Parathyroid adenoma (tissue), 2 donors: ENCODE data around the gene NLGN1.
"Not testable (repeated sequence)": the region's sequence is repeated elsewhere in the genome, so short reads cannot be mapped to it uniquely, and the experiment has no call there.

Source experiments
- H2AFZ ChIP-seq: fragments of 300-600 bp; sonication (generic); one replicate; pipeline ENCODE4 v1.7.0; 2017; ENCODE audit warnings: antibody characterized with exemption, mild to moderate bottlenecking
- H3K27ac ChIP-seq: fragments of 300-600 bp; sonication (generic); one replicate; pipeline ENCODE4 v1.7.0; 2017
- H3K27me3 ChIP-seq: fragments of 300-600 bp; sonication (generic); one replicate; pipeline ENCODE4 v1.7.0; 2017; ENCODE audit warnings: low read length; ENCODE audit not compliant: control insufficient read depth, insufficient read depth
- H3K36me3 ChIP-seq: fragments of 300-600 bp; sonication (generic); one replicate; pipeline ENCODE4 v1.7.0; 2017; ENCODE audit warnings: low read length; ENCODE audit not compliant: control insufficient read depth, insufficient read depth
- H3K4me1 ChIP-seq: fragments of 300-600 bp; sonication (generic); one replicate; pipeline ENCODE4 v1.7.0; 2017; ENCODE audit warnings: control low read depth
- H3K4me2 ChIP-seq: fragments of 300-600 bp; sonication (generic); one replicate; pipeline ENCODE4 v1.7.0; 2017; ENCODE audit warnings: low read length
- H3K4me3 ChIP-seq: fragments of 300-600 bp; sonication (generic); one replicate; pipeline ENCODE4 v1.7.0; 2017; ENCODE audit warnings: low read depth, low read length
- H3K79me2 ChIP-seq: fragments of 300-600 bp; sonication (generic); one replicate; pipeline ENCODE4 v1.7.0; 2017; ENCODE audit warnings: control low read depth
- H3K9ac ChIP-seq: fragments of 300-600 bp; sonication (generic); one replicate; pipeline ENCODE4 v1.7.0; 2017; ENCODE audit warnings: mild to moderate bottlenecking
- H3K9me3 ChIP-seq: fragments of 300-600 bp; sonication (generic); one replicate; pipeline ENCODE4 v1.7.0; 2017; ENCODE audit warnings: low read length; ENCODE audit not compliant: control insufficient read depth
- TF ChIP-seq, protein P1 (sequence below): fragments of 300-600 bp; sonication (generic); IDR thresholded peaks from one replicate; pipeline ENCODE4 v1.7.0; 2017; ENCODE audit warnings: antibody characterized with exemption, mild to moderate bottlenecking
- donor health status: primary hyperparathyroidism.

NLGN1 gene

DNA sequence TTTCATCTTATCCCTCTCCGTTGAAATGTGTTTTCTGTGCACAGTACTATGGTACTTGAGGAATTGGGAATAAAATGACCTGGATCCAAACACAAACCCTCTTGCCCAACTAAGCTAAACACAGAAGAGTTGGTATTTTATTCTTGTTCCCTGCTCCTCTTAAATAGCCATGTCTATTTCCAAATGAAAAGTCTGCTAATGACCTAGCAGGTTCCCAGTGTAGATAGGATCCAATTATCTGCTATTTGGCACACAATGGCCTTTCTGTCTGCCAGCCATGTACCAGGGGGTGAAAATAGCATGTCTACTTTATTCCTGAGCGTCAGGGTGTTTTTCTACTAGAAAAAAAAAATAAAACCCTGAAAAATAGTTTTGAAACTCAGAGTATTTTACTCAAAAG is 804.6 kb downstream of the NLGN1 start:
- Histone ChIP-seq H3K27ac (no peak overlapping the region), H3K4me2 (no peak overlapping the region), H3K9me3 (no peaks in the 10 kb centered on the region), H3K36me3 (no peaks in the 10 kb centered on the region), H3K4me1 (no peaks in the 10 kb centered on the region), H2AFZ (no peak overlapping the region), H3K79me2 (no peaks in the 10 kb centered on the region), H3K4me3 (no peak overlapping the region), H3K27me3 (no peaks in the 10 kb centered on the region), H3K9ac (no peak overlapping the region)
- TF ChIP-seq, protein P1, sequence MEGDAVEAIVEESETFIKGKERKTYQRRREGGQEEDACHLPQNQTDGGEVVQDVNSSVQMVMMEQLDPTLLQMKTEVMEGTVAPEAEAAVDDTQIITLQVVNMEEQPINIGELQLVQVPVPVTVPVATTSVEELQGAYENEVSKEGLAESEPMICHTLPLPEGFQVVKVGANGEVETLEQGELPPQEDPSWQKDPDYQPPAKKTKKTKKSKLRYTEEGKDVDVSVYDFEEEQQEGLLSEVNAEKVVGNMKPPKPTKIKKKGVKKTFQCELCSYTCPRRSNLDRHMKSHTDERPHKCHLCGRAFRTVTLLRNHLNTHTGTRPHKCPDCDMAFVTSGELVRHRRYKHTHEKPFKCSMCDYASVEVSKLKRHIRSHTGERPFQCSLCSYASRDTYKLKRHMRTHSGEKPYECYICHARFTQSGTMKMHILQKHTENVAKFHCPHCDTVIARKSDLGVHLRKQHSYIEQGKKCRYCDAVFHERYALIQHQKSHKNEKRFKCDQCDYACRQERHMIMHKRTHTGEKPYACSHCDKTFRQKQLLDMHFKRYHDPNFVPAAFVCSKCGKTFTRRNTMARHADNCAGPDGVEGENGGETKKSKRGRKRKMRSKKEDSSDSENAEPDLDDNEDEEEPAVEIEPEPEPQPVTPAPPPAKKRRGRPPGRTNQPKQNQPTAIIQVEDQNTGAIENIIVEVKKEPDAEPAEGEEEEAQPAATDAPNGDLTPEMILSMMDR: no peak

DNA sequence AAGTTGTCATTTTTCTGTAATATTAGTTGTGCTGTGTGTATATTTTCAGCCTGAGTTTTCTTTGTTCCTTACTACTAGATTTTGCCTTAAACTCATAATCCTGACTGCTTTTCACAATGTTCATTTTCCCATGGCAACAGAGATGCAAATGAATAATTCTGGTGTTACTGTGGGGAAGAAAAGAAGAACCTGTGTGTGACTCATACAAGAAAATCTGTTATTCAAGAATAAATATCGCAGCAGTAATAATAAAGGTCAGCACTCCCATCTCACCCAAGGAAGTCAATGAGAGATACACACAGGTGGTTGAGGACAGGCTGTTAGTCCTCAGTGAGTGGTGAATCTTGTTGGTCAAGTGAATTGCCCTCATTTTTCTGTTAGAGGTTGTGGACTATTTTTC is 805.0 kb downstream of the NLGN1 start:
- Histone ChIP-seq H2AFZ (no peak overlapping the region), H3K4me3 (no peak overlapping the region), H3K9me3 (no peaks in the 10 kb centered on the region), H3K27ac (no peak overlapping the region), H3K4me2 (no peak overlapping the region), H3K9ac (no peak overlapping the region), H3K4me1 (no peaks in the 10 kb centered on the region), H3K27me3 (no peaks in the 10 kb centered on the region), H3K79me2 (no peaks in the 10 kb centered on the region), H3K36me3 (no peaks in the 10 kb centered on the region)
- TF ChIP-seq, protein P1: no peak

DNA sequence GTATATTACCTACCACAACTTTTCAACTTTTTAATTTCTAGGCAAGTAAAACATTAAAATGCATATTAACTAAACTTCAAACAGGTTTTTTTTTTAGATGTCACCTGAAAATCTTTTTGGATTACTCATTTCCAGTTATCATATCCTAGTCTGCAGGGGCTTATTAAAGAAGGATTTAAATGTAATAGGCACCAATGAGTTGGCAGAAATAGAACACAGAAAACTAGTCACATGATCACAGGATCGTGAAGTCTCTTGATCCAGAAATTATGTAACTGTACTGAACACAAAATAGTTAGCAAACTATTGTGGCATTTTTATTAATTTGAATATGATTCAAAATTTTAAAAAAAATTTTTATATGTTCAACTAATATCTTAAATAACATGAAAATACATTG is 807.2 kb downstream of the NLGN1 start:
- no peak overlapping the region for H3K4me3 ChIP-seq
- no peak overlapping the region for H3K27ac ChIP-seq
- H3K36me3 ChIP-seq: no peaks in the 10 kb centered on the region
- H3K9ac ChIP-seq: no peak overlapping the region
- H3K4me2 ChIP-seq: no peak overlapping the region
- TF ChIP-seq, protein P1: no peak
- no peak overlapping the region for H2AFZ ChIP-seq
- H3K4me1 ChIP-seq: no peaks in the 10 kb centered on the region
- no peaks in the 10 kb centered on the region for H3K9me3 ChIP-seq
- H3K79me2 ChIP-seq: no peaks in the 10 kb centered on the region
- no peaks in the 10 kb centered on the region for H3K27me3 ChIP-seq

DNA sequence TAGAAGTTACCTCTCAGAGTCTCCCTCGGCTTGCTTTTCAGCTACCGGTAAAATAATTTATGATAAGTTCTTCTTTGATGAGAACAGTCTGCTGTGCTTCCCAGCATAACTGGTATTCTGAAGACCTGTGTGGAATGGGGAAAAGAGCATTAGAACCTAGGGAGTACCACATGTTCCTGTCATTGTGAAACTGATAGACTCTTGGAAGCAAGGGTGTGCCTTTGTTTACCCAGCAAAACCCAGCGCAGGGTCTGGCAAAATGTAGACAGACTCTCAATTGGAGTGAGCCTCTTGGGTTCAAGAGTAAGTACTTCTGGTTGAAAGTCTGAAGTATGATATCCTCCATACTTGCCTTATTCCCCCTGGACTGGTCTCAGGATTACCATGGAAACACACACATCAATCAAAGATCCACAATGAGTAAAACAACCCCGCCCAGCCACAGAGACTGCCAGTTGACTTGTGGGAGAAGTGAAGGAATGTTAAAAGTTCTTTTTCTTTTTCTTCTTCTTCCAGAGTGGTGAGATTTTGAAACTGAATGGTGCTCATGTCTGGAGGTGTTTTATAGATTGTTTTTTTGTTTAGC is 809.2 kb downstream of the NLGN1 start:
- Histone ChIP-seq H3K27me3 (no peaks in the 10 kb centered on the region), H3K4me2 (no peak overlapping the region), H3K4me3 (no peak overlapping the region), H3K4me1 (no peaks in the 10 kb centered on the region), H3K9ac (no peak overlapping the region), H2AFZ (no peak overlapping the region), H3K79me2 (no peaks in the 10 kb centered on the region), H3K27ac (no peak overlapping the region), H3K36me3 (no peaks in the 10 kb centered on the region), H3K9me3 (no peaks in the 10 kb centered on the region)
- TF ChIP-seq, protein P1: no peak

DNA sequence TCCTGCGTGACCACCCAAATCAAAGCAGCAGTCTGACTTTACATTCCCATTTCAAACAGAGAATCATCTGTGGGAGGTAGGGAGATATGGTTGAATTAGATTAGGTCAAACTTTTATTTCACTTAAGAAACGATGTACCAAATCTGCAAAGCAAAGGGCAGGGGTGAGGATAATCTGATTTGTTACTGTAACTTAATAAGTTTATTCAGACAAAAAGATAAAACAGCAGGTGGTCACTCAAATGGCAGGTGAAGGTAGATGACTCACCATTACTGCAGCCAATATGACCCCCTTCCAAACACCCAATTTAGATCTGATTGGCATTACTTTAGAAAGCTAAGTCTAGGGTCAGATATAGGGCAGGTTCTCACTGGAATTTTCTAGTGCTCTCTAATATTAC is 810.6 kb downstream of the NLGN1 start:
- Histone ChIP-seq H3K79me2 (no peaks in the 10 kb centered on the region), H3K27me3 (no peaks in the 10 kb centered on the region), H3K4me2 (no peak overlapping the region), H2AFZ (no peak overlapping the region), H3K9ac (no peak overlapping the region), H3K36me3 (no peaks in the 10 kb centered on the region), H3K9me3 (no peaks in the 10 kb centered on the region), H3K4me1 (no peaks in the 10 kb centered on the region), H3K27ac (no peak overlapping the region), H3K4me3 (no peak overlapping the region)
- TF ChIP-seq, protein P1: no peak

DNA sequence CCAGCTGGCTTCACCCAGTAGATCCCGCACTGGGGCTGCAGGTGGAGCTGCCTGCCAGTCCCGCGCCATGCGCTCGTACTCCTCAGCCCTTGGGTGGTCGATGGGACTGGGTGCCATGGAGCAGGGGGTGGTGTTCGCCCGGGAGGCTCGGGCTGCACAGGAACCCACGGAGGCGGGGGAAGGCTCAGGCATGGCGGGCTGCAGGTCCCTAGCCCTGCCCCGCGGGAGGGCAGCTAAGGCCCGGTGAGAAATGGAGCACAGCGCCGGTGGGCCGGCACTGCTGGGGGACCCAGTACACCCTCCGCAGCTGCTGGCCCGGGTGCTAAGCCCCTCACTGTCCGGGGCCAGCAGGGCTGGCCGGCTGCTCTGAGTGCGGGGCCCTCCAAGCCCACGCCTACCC is 814.4 kb downstream of the NLGN1 start:
- H3K27ac ChIP-seq, H3K36me3 ChIP-seq, H3K27me3 ChIP-seq, H3K9me3 ChIP-seq, H3K4me2 ChIP-seq, H2AFZ ChIP-seq, H3K4me3 ChIP-seq, H3K4me1 ChIP-seq, H3K9ac ChIP-seq, H3K79me2 ChIP-seq: not testable (repeated sequence)
